B cell (primary cell): ENCODE measurements around the gene PCDHB15. TPM values are rescaled to one million over a fixed set of nuclear protein-coding genes. Genes with fewer than 3 reads are reported as not detected.

Source experiments
- ATAC-seq: fragments of 200-7000 bp; cut with Tn5 transposase; one replicate; pipeline ENCODE4 v1.10.0; 2021; ENCODE audit warnings: low read depth, mild to moderate bottlenecking, moderate number of reproducible peaks, moderate library complexity
- CTCF ChIA-PET: fragments of 350-600 bp; sonication (Branson Sonifier 250); formaldehyde crosslinking; loops from one replicate; lab custom pipeline; 2021; ENCODE audit warnings: antibody characterized with exemption, inconsistent platforms; lab: Charles Lee
- POLR2A ChIA-PET: fragments of 350-600 bp; sonication (Branson Sonifier 250); formaldehyde crosslinking; loops from one replicate; lab custom pipeline; 2021; ENCODE audit warnings: antibody characterized with exemption; lab: Charles Lee
- DNase-seq: peaks from one replicate; pipeline ENCODE4 v3.0.0; 2013
- H2AFZ ChIP-seq: 2 replicates; pipeline ENCODE4 v1.6.1; 2012; ENCODE audit warnings: mild to moderate bottlenecking, low read depth, low read length; ENCODE audit not compliant: insufficient read depth, poor library complexity, severe bottlenecking
- H3K27ac ChIP-seq, 2 donors: 1 replicate in 1 of 2; 2 replicates in 1 of 2; pipeline ENCODE4 v1.5.1; 2012 to 2013; ENCODE audit warnings: low read length in 2 of 2, mild to moderate bottlenecking in 2 of 2, moderate library complexity in 1 of 2
- H3K27me3 ChIP-seq, 4 experiments: fragments of 200-600 bp in 1 of 4; sonication (generic) in 1 of 4; replicated peaks in 1 of 4; 1 replicate in 2 of 4; 2 replicates in 2 of 4; pipeline versions ENCODE4 v1.6.1 to v1.7.0; 2013 to 2016; ENCODE audit warnings: low read length in 3 of 4, mild to moderate bottlenecking in 2 of 4, mixed read lengths in 1 of 4, moderate library complexity in 1 of 4; ENCODE audit not compliant: insufficient read depth in 4 of 4, control insufficient read depth in 3 of 4; ENCODE audit errors: control extremely low read depth in 1 of 4
- H3K36me3 ChIP-seq, 2 experiments: replicated peaks in 1 of 2; 1 replicate in 1 of 2; 2 replicates in 1 of 2; pipeline versions ENCODE4 v1.6.1 to v1.7.1; 2013; ENCODE audit warnings: low read length in 1 of 2; ENCODE audit not compliant: insufficient read depth in 2 of 2, control insufficient read depth in 1 of 2; ENCODE audit errors: control extremely low read depth in 1 of 2, extremely low read depth in 1 of 2
- H3K4me1 ChIP-seq, 2 donors: fragments of 200-600 bp in 1 of 2; sonication (generic) in 1 of 2; 1 replicate in 1 of 2; 2 replicates in 1 of 2; pipeline versions ENCODE4 v1.5.1 to v1.6.1; 2013 to 2017; ENCODE audit warnings: low read length in 2 of 2; ENCODE audit not compliant: control insufficient read depth in 2 of 2, insufficient read depth in 2 of 2
- H3K4me2 ChIP-seq: replicated peaks from 2 replicates; pipeline ENCODE3; 2012; ENCODE audit warnings: mild to moderate bottlenecking, low read depth, low read length; ENCODE audit not compliant: poor library complexity, severe bottlenecking
- H3K4me3 ChIP-seq, 5 experiments: fragments of 200-600 bp in 1 of 5; sonication (generic) in 1 of 5; 1 replicate in 3 of 5; 2 replicates in 2 of 5; pipeline versions ENCODE4 v1.5.1 to v1.7.0; 2011 to 2016; ENCODE audit warnings: low read length in 4 of 5, mild to moderate bottlenecking in 4 of 5, low read depth in 2 of 5, control low read depth in 1 of 5, moderate library complexity in 1 of 5; ENCODE audit not compliant: insufficient read depth in 1 of 5; ENCODE audit errors: control extremely low read depth in 1 of 5, extremely low read depth in 1 of 5
- H3K79me2 ChIP-seq: fragments of 200-600 bp; sonication (generic); one replicate; pipeline ENCODE4 v1.6.0; 2016; ENCODE audit warnings: low read length; ENCODE audit not compliant: control insufficient read depth, insufficient read depth
- H3K9ac ChIP-seq: fragments of 200-600 bp; sonication (generic); 2 replicates; pipeline ENCODE4 v1.6.1; 2017; ENCODE audit warnings: mild to moderate bottlenecking, low read length, moderate library complexity
- H3K9me3 ChIP-seq, 3 donors: one replicate each; pipeline versions ENCODE4 v1.6.1 to v1.7.1; 2013; ENCODE audit warnings: low read length in 2 of 3; ENCODE audit not compliant: control insufficient read depth in 2 of 3, insufficient read depth in 1 of 3; ENCODE audit errors: control extremely low read depth in 1 of 3
- H4K20me1 ChIP-seq: 2 replicates; pipeline ENCODE4 v1.6.0; 2012; ENCODE audit warnings: mild to moderate bottlenecking, low read length; ENCODE audit not compliant: insufficient read depth, control insufficient read depth, poor library complexity, severe bottlenecking
- H3K27ac Mint-ChIP-seq: one replicate; pipeline ENCODE4 v1.8.0; 2021; ENCODE audit warnings: mixed read lengths
- H3K27me3 Mint-ChIP-seq: one replicate; pipeline ENCODE4 v1.8.0; 2021; ENCODE audit warnings: mixed read lengths
- H3K4me1 Mint-ChIP-seq: one replicate; pipeline ENCODE4 v1.8.0; 2021; ENCODE audit warnings: mixed read lengths
- H3K4me3 Mint-ChIP-seq: one replicate; pipeline ENCODE4 v1.8.0; 2021; ENCODE audit warnings: mixed read lengths
- H3K9me3 Mint-ChIP-seq: one replicate; pipeline ENCODE4 v1.8.0; 2022; ENCODE audit warnings: mixed read lengths; ENCODE audit not compliant: insufficient read depth
- CTCF ChIP-seq: fragments of 200-600 bp; IDR thresholded peaks from one replicate; pipeline ENCODE4 v1.8.0; 2022; ENCODE audit warnings: antibody characterized with exemption, mild to moderate bottlenecking
- EZH2 ChIP-seq: IDR thresholded peaks from 2 replicates; pipeline ENCODE4 v1.6.1; 2012; ENCODE audit warnings: borderline replicate concordance, low read depth, mild to moderate bottlenecking, moderate library complexity, low read length; ENCODE audit not compliant: insufficient read depth, poor library complexity, severe bottlenecking
- WGBS: methylation state at CpG from one replicate; pipeline ENCODE4 v1.1.5; 2013; ENCODE audit warnings: missing lambda C conversion rate; ENCODE audit not compliant: insufficient coverage; 5-methylcytosine and 5-hydroxymethylcytosine counted together
- intact Hi-C: fragments of 100-400 bp; cut with micrococcal nuclease; formaldehyde crosslinking; loops from one replicate; pipeline ENCODE4 v1.10.0; 2022
- polyA plus RNA-seq: library from polyadenylated mRNA; depleted of rRNA; stranded (reverse); fragments of >200 nt; gene quantifications from 2 replicates; pipeline ENCODE4 v1.2.3, GENCODE V29; 2012
- total RNA-seq, 2 donors: library from RNA; stranded (reverse); fragments of 120-200 nt in 1 of 2; gene quantifications; 1 replicate in 1 of 2; 2 replicates in 1 of 2; pipeline versions ENCODE4 v1.2.3 to v1.2.4, GENCODE V29; 2013 to 2022

Gene PCDHB15
- total and polyA plus RNA-seq, 2 donors (not counting 1 experiment from before 2014, with no cell fraction given): not detected

- DNase-seq: no peak
- Histone ChIP-seq H4K20me1 (no peaks in the 10 kb centered on the region), H3K9me3 (peaks cover 20 to 89% (median 47%) of the 10 kb centered on the region in 3 donors), H3K4me2 (no peak overlapping the region), H3K79me2 (no peaks in the 10 kb centered on the region), H3K36me3 (no peaks in the 10 kb centered on the region), H3K9ac (no peak overlapping the region), H3K27ac (no peak overlapping the region), H3K4me3 (no peak overlapping the region), H3K27me3 (no peaks in the 10 kb centered on the region), H3K4me1 (no peaks in the 10 kb centered on the region), H2AFZ (no peak overlapping the region)
- Mint-ChIP-seq H3K9me3 (peaks cover 32% of the 10 kb centered on the region), H3K27me3 (no peaks in the 10 kb centered on the region), H3K4me1 (no peaks in the 10 kb centered on the region), H3K27ac (no peak overlapping the region), H3K4me3 (no peak overlapping the region)
- no CpG with 5 or more reads among the region's 5 CpGs for WGBS
- TF ChIP-seq CTCF (no peak), EZH2 (no peak)
- ChIA-PET CTCF (interaction anchor here (0.6 kb wide), 1 partner anchor 60 kb away, joined by 3 read pairs; the partner anchor contains the start of gene TAF7), POLR2A (no interaction called here)
- intact Hi-C loops: no loop called here
- no peak for ATAC-seq
Measured at GRCh38 chr5:141260458-141261237, 15.5 kb downstream of the PCDHB15 start.

DNA sequence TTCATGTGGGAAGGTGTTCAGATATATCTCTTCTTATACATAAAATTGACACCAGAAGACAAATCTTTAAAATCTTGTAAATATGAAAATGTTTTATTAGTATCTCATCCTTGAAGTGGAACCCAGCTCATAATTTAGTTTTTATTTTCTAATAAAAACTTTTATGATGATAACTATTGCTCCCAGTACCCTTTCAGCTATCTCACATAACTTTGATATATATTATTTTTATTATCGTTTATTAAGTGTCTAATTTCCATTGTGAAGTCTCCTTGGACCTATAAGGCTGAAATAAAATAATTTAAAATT lies 16.0 kb downstream of the PCDHB15 start:
- ChIA-PET CTCF (no interaction called here), POLR2A (no interaction called here)
- WGBS: no CpG with 5 or more reads among the region's 1 CpG
- H3K79me2 ChIP-seq: no peaks in the 10 kb centered on the region
- H3K27me3 ChIP-seq: no peaks in the 10 kb centered on the region
- no peaks in the 10 kb centered on the region for H3K4me1 ChIP-seq
- H3K36me3 ChIP-seq: no peaks in the 10 kb centered on the region
- H2AFZ ChIP-seq: no peak overlapping the region
- Mint-ChIP-seq H3K4me1 (no peaks in the 10 kb centered on the region), H3K27ac (no peak overlapping the region), H3K4me3 (no peak overlapping the region), H3K9me3 (peaks cover 33% of the 10 kb centered on the region), H3K27me3 (no peaks in the 10 kb centered on the region)
- peaks cover 20 to 91% (median 47%) of the 10 kb centered on the region in 3 donors for H3K9me3 ChIP-seq
- ATAC-seq (no peak), DNase-seq (no peak)
- no peak overlapping the region for H3K4me2 ChIP-seq
- TF ChIP-seq CTCF (no peak), EZH2 (no peak)
- no peak overlapping the region for H3K4me3 ChIP-seq
- H4K20me1 ChIP-seq: no peaks in the 10 kb centered on the region
- no peak overlapping the region for H3K27ac ChIP-seq
- intact Hi-C loops: no loop called here
- H3K9ac ChIP-seq: no peak overlapping the region
